Activated T-helper 17 cell treated with anti-CD3 and anti-CD28 coated beads, Interleukin-2, amount 50 U/mL, for 72 hours (primary cell): Measurements from ENCODE around the gene ITPRIP. TPM values are rescaled to one million over a fixed set of nuclear protein-coding genes. Genes with fewer than 3 reads are reported as not detected.

Experiments
- ATAC-seq: fragments of 150-1000 bp; cut with Tn5 transposase; replicated peaks from 2 replicates; pipeline ENCODE4 v1.10.0; 2021; ENCODE audit warnings: mild to moderate bottlenecking, moderate library complexity
- H3K27ac Mint-ChIP-seq: one replicate; pipeline ENCODE4 v1.8.0; 2022; ENCODE audit warnings: mixed read lengths
- H3K27me3 Mint-ChIP-seq: one replicate; pipeline ENCODE4 v1.8.0; 2022; ENCODE audit warnings: mixed read lengths
- H3K36me3 Mint-ChIP-seq: one replicate; pipeline ENCODE4 v1.8.0; 2022; ENCODE audit warnings: low read depth, mild to moderate bottlenecking, mixed read lengths
- H3K4me1 Mint-ChIP-seq: one replicate; pipeline ENCODE4 v1.8.0; 2022; ENCODE audit warnings: mixed read lengths
- H3K4me3 Mint-ChIP-seq: one replicate; pipeline ENCODE4 v1.8.0; 2022; ENCODE audit warnings: mild to moderate bottlenecking, mixed read lengths
- H3K9me3 Mint-ChIP-seq: one replicate; pipeline ENCODE4 v1.8.0; 2022; ENCODE audit warnings: mixed read lengths
- total RNA-seq, 2 donors: library from RNA; stranded (reverse); gene quantifications; one replicate each; pipeline ENCODE4 v1.2.3, GENCODE V29; 2022

The ITPRIP gene, protein sequence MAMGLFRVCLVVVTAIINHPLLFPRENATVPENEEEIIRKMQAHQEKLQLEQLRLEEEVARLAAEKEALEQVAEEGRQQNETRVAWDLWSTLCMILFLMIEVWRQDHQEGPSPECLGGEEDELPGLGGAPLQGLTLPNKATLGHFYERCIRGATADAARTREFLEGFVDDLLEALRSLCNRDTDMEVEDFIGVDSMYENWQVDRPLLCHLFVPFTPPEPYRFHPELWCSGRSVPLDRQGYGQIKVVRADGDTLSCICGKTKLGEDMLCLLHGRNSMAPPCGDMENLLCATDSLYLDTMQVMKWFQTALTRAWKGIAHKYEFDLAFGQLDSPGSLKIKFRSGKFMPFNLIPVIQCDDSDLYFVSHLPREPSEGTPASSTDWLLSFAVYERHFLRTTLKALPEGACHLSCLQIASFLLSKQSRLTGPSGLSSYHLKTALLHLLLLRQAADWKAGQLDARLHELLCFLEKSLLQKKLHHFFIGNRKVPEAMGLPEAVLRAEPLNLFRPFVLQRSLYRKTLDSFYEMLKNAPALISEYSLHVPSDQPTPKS
- 10 to 100 TPM; 10.1 to 19.1 TPM for total RNA-seq

DNA sequence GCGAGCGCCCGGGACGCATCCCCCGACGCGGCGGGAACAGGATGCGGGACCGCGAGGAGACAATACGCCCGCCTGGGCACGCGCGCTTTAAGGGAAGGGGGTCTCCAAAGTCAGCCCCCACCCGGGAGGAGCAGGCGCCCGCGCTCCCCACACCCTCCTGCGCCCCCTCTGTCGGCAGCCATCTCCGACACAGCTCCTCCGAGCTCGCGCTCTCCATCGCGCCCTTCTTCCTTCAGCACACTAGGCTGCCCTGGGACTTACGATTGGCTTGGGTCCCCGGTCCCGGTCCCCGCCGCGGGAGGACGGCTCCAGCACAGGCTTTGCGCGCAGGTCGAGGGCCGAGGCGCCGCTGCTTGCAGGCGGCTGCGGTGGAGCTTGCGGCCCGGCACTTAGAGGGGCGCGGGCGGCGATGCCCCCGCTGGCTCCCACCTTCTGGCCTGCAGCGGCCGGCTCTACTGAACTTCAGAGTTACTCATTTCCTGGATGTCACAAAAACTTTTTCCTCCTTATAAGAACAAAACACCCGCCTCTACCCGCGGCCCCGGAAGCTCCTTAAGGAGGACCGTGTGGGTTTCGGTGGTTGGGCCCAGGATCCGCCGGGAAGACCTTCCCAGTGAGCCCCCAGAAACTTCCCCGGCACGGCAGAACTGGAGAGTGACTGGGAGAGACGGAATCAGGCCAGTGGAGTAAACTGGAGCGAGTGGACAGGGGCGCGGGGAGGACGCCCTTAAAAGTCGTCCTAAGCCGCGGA is at the start of gene ITPRIP:
TSS of gene ITPRIP (minus strand) at position 481 of the 751 bp plus-strand sequence. CDS start 22,414 bp downstream, outside the sequence.
- no peaks in the 10 kb centered on the region for H3K9me3 Mint-ChIP-seq
- H3K4me1 Mint-ChIP-seq: peaks cover 16% of the 10 kb centered on the region
- ATAC-seq: peak; percentile 90
- peaks cover 20% of the 10 kb centered on the region for H3K36me3 Mint-ChIP-seq
- peak within 1 kb of the TSS; percentile 88 for H3K4me3 Mint-ChIP-seq
- peak within 1 kb of the TSS; percentile 97 for H3K27ac Mint-ChIP-seq
- peaks cover 4% of the 10 kb centered on the region for H3K27me3 Mint-ChIP-seq

DNA sequence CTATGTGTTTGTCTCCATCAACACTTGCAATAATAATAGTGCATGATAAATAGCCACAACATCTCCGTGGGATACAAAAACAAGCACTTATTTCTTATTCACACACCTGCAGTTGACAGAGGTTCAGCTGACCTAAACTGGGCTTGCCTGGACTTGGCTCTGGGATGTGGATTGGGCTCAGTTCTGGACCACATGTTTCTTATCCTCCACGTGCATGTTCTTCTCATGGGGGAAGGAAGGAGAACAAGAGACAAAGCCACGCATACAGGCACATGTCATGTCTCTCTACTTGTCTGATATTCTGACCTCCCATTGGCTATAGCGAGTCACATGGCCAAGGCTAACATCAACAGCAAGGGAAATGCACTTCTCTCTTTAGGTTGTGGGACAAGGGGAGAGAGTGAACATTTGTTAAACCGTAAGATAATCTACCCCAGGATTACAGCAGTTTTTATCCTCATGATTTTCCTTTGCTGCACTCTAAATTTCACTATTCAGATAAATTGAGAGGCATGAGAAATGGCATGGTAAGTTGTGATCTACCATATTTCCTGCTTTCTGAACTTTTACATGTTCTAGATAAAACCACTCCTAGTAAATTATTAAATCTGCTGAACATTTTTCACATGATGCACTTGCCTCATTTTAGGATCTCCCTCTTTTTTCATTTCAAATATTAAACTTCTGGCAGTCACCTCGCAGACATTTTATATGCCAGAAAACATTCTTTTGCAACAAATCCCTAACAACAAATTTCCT is 49.0 kb upstream of the ITPRIP start:
- Mint-ChIP-seq H3K4me1 (peaks cover 5% of the 10 kb centered on the region), H3K4me3 (peak overlapping the region; percentile 20)
- ATAC-seq: peak; percentile 58

DNA sequence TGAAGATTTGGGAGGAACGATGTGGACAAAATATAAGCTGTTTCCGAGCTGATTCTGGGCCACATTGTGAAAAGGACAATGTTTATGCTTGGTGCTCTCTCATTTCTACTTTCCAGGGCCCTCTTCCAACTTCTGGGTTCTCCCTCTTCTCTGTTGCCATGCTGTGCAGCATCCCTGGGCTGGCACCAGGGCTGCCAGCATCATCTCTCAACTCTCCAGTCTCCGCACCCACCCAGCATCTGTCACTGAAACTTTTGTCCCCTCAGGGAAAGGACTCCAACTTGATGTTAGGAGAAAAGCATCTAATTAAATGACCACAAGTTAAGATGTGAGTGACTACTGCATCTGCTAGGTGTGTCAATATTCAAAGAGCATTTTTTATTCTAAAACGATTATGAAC is 42.1 kb upstream of the ITPRIP start:
- ATAC-seq: no peak
- Mint-ChIP-seq H3K4me3 (no peak overlapping the region), H3K27me3 (peaks cover 4% of the 10 kb centered on the region)

More for the DNA sequence above, 49.0 kb upstream of the ITPRIP start:
- Mint-ChIP-seq H3K36me3 (no peaks in the 10 kb centered on the region), H3K9me3 (no peaks in the 10 kb centered on the region), H3K27me3 (no peaks in the 10 kb centered on the region), H3K27ac (no peak overlapping the region)

DNA sequence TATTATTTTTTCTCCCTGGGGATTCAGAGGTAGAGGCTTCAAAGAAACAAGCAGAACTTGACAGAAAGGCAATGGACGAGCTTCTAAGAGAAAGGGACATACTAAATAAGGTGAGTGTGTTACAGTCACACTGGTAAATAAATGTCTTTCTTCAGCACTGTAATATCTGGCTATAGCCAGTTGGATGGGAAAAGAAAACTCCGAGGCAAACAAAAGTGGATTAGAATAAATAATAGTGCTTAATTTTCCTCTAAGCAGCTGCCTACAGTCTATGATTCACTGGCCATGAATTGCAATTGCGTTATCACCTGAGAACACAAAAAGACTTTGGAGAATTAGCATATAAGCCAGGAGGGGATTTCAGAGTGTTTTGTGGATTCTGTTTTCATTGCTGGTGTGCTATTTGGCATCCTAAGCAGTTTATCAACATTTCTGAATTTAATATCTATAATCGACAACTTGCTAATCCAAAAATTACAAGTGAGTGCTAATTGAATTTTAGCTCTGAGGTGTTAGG is 38.6 kb upstream of the ITPRIP start:
- Mint-ChIP-seq H3K4me3 (no peak overlapping the region), H3K36me3 (no peaks in the 10 kb centered on the region), H3K27me3 (peaks cover 10% of the 10 kb centered on the region), H3K9me3 (no peaks in the 10 kb centered on the region), H3K4me1 (no peaks in the 10 kb centered on the region), H3K27ac (no peak overlapping the region)
- no peak for ATAC-seq

More for the DNA sequence above, 42.1 kb upstream of the ITPRIP start:
- Mint-ChIP-seq H3K4me1 (no peaks in the 10 kb centered on the region), H3K9me3 (no peaks in the 10 kb centered on the region), H3K36me3 (no peaks in the 10 kb centered on the region), H3K27ac (no peak overlapping the region)

DNA sequence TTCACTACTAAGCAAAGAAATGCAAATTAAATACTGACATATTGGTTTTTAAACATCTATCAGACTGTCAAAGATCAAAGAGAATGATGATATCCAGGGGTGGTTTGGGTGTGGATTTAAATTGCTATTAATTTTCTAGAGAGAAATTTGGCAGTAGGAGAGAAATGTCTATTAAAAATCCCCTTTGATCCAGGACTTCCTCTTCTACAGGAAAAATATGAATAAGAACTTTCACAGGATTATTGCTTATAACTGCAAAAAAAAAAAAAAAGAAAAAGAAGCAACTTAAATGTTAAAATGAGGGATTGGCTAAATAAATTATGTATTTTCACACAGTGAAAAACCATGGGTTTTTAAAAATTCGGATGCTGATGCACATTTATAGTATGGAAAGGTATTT is 36.3 kb upstream of the ITPRIP start:
- Mint-ChIP-seq H3K27ac (no peak overlapping the region), H3K9me3 (no peaks in the 10 kb centered on the region), H3K36me3 (no peaks in the 10 kb centered on the region), H3K27me3 (peaks cover 14% of the 10 kb centered on the region), H3K4me1 (no peaks in the 10 kb centered on the region), H3K4me3 (no peak overlapping the region)
- no peak for ATAC-seq

DNA sequence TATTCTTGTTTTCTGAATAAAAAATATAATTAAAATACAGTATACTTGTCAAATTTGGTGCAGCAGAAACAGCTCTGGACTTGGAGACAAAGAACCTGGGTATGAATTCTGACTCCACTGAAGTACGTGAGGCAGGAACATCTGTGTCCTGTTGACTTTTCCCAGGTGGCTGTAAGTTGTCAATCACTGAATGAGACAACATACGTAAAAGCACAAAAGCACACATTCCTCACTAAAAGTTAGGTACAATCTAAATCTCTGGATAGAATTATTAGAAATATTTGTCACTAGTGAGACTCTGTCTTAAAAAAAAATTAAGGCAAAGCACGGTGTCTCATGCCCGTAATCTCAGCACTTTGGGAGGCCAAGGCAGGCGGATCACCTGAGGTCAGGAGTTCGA is 33.5 kb upstream of the ITPRIP start:
- Mint-ChIP-seq H3K27me3 (peaks cover 17% of the 10 kb centered on the region), H3K9me3 (no peaks in the 10 kb centered on the region), H3K4me3 (no peak overlapping the region), H3K4me1 (no peaks in the 10 kb centered on the region), H3K27ac (no peak overlapping the region), H3K36me3 (no peaks in the 10 kb centered on the region)
- no peak for ATAC-seq

DNA sequence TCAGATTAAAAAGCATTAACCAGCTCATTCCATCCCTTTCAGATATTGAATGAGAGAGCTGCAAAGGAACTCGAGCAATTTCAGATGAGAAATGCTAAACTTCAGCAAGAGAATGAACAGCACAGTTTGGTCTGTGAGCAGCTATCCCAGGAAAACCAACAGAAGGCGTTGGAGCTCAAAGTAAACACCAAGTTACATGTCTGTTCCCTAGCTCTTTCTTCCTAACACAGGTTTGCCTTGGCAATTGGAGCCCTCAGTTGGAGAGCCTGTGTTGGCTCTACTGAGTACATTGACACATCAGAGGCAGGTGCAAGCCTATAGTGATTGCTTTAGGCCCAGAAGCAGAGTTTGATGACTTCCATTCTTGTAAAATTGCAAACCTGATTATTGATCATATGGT is 30.1 kb upstream of the ITPRIP start:
- Mint-ChIP-seq H3K27me3 (peaks cover 21% of the 10 kb centered on the region), H3K36me3 (no peaks in the 10 kb centered on the region)

DNA sequence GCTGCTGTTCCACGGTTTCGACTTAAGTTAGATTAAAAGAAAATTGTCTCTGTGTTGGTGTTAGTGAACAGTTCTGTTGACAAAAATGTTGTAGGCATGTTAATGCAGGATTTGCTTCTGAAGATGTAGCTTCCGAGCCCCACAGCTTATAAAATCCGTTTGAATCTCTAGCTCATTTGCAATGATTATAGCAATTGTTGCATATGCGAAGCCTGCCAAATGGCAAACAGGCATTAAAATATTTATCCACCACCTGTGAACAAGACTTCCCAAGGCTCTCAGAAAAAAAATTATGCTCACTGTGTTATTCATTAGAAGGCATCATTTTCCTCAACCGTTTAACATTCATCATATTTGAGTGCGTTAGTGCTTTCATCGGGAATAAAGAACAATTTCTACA is 29.6 kb upstream of the ITPRIP start:
- no peaks in the 10 kb centered on the region for H3K9me3 Mint-ChIP-seq
- H3K36me3 Mint-ChIP-seq: no peaks in the 10 kb centered on the region
- no peak for ATAC-seq
- no peak overlapping the region for H3K4me3 Mint-ChIP-seq
- no peak overlapping the region for H3K27ac Mint-ChIP-seq
- H3K4me1 Mint-ChIP-seq: no peaks in the 10 kb centered on the region
- H3K27me3 Mint-ChIP-seq: peaks cover 23% of the 10 kb centered on the region

More for the DNA sequence above, 30.1 kb upstream of the ITPRIP start:
- Mint-ChIP-seq H3K4me3 (no peak overlapping the region), H3K4me1 (no peaks in the 10 kb centered on the region), H3K9me3 (no peaks in the 10 kb centered on the region), H3K27ac (no peak overlapping the region)
- ATAC-seq: no peak

DNA sequence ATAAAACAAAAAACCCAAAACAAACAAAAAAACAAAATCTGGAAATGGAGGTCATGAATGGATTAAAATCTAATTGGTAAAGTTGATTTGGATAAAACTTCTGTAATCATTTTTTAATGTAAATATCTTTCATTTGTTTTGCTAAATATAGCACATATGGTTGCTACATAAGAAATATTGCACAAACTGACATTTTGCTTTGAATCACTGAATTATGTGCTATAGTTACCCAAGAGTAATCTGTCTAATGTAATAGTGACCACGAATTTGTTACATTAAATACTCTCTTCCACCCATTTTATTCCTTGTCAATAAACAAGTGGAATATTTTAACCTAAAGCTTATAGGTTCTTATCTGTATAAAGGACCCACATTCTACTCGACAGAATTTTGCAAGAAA is 21.5 kb upstream of the ITPRIP start:
- H3K4me3 Mint-ChIP-seq: no peak overlapping the region
- peaks cover 11% of the 10 kb centered on the region for H3K27me3 Mint-ChIP-seq
- peaks cover 6% of the 10 kb centered on the region for H3K4me1 Mint-ChIP-seq
- no peak for ATAC-seq
- H3K9me3 Mint-ChIP-seq: no peaks in the 10 kb centered on the region
- no peaks in the 10 kb centered on the region for H3K36me3 Mint-ChIP-seq
- H3K27ac Mint-ChIP-seq: no peak overlapping the region

DNA sequence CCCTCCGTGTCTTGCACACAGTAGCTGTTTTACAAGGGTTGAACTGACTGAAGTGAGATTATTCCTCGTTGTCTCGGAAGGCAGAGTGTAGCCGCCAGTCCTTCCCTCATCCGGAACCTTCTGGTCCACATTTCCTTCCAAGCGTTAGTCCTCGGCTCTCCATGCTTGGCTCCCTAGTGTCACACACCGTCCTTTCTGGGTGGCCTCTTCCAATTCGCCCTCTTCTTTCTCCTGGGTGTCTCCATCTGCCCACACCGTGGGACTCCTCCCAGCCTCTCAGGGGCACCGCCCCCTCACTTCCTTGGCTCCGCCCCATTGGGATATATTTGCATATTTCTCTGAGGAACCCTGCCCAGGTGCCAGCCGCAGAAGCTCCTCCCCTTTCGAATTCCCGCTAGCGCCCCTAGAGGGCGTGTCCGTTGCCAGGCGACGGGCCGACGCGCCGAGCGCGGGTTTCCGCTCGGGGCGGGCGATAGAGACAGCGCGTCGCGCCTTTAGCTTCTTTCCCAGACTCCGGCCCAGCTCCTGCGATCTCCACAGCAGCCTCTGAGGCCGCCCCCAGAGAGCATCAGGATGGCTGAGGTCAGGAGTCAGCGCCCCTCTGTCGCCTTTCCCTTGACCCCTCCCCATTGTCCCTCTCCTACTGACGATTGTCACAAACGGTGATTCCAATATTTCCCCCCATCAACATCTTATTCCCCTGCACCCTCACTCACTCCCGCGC is 15.2 kb upstream of the ITPRIP start, which contains the start of gene CFAP58:
TSS of gene CFAP58 (plus strand) at position 509 of the 724 bp plus-strand sequence. CDS start at position 574, 65 bp downstream.
- Mint-ChIP-seq H3K4me3 (no peak within 1 kb of the TSS), H3K27me3 (no peaks in the 10 kb centered on the region), H3K9me3 (no peaks in the 10 kb centered on the region), H3K36me3 (no peaks in the 10 kb centered on the region), H3K27ac (no peak within 1 kb of the TSS), H3K4me1 (peaks cover 6% of the 10 kb centered on the region)
- peak; percentile 64 for ATAC-seq

DNA sequence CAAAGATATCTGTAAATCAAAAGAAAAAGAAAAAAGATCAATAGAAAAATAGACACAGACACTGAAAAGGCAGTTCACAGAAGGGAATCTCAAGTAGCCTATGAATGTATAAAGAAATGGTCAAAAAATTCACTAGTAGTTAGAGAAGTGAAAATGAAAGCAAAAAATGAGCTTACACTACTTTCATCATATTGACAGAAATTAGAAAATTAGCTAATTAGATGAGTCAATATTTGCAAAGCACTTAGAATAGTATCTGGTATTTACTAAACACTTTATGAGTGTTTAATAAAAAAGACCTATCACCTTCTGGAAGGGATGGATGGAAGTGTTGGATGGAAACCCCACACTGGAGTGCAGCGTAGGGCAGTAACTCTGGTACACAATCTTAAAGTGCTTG is 13.7 kb upstream of the ITPRIP start:
- Mint-ChIP-seq H3K27ac (no peak overlapping the region), H3K27me3 (no peaks in the 10 kb centered on the region), H3K9me3 (no peaks in the 10 kb centered on the region), H3K36me3 (no peaks in the 10 kb centered on the region), H3K4me1 (peaks cover 6% of the 10 kb centered on the region), H3K4me3 (no peak overlapping the region)
- peak; percentile 28 for ATAC-seq

DNA sequence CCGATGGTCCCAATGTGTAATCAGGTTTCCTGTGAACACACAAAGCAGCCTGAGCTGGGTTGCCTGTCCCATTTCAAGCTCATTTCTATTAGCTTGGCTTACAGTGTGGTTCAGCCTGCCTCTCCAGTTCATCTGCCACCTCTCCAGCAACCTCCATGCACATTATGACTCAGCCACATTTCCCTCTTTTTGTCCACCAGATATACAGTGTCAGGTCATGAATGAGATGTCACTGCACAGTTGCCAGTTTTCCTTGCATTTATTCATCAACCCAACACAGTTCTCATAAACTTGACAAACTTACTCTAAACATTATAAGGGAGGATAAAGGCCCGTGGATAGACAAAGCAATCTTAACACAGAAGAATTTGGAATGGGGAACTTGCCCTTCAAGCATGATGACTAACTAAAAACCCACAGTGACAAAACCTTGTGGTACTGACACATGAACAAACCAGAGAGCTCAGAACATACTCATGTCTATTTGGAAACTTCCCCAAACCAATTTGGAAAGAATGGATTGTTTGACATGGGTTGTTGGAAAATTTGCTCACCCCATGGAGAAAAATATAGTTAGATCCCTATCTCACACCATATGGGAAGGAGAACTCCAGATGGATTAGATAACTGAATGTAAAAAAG is 12.9 kb upstream of the ITPRIP start:
- H3K9me3 Mint-ChIP-seq: no peaks in the 10 kb centered on the region
- no peaks in the 10 kb centered on the region for H3K36me3 Mint-ChIP-seq
- ATAC-seq: peak; percentile 77
- no peak overlapping the region for H3K4me3 Mint-ChIP-seq
- H3K27me3 Mint-ChIP-seq: no peaks in the 10 kb centered on the region
- H3K4me1 Mint-ChIP-seq: peaks cover 6% of the 10 kb centered on the region
- H3K27ac Mint-ChIP-seq: no peak overlapping the region

DNA sequence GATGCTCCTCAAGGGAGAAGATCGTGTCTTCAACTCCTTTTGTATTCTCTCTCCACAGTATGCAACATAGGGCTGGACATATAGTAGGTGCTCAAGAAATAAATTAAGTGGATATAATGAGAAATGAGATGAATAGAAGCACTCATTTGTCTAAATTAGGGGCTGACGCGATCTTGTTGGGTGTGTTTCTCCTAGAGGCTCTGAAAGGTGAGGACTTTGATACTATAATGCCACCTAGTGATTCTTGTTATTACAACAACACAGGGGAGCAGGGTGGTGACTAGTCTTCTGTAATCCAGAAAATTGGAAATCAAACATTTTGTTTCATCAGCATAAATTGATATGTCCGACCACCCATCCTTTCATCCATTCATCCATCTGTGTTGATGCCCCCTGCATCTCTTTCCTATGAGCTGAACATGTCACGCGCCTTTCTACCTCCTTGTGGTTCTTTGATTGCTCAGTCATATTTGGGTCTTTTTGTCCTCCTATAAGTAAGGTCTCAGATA is 11.9 kb upstream of the ITPRIP start:
- Mint-ChIP-seq H3K36me3 (no peaks in the 10 kb centered on the region), H3K27me3 (no peaks in the 10 kb centered on the region), H3K4me1 (peaks cover 14% of the 10 kb centered on the region), H3K9me3 (no peaks in the 10 kb centered on the region), H3K4me3 (no peak overlapping the region), H3K27ac (no peak overlapping the region)
- ATAC-seq: peak; percentile 45
